GM12875 (cell line): ENCODE measurements around the gene IFNA21.
A peak's percentile ranks its signal among the peaks of the same experiment; 100 is the strongest.
"Not testable (repeated sequence)": the region's sequence is repeated elsewhere in the genome, so short reads cannot be mapped to it uniquely, and the experiment has no call there.

Source experiments
- H3K4me3 ChIP-seq: one replicate; pipeline ENCODE4 v1.5.1; 2011; ENCODE audit warnings: low read depth, low read length, control low read depth
- TF ChIP-seq, protein P1 (sequence below): IDR thresholded peaks from 2 replicates; pipeline ENCODE4 v1.5.1; 2011; ENCODE audit warnings: low read depth, mild to moderate bottlenecking, control low read depth, inconsistent platforms, low read length, moderate library complexity, borderline replicate concordance; ENCODE audit not compliant: insufficient read depth

The IFNA21 gene

GRCh38 chr9:21154018-21154608 lies 12.3 kb downstream of the IFNA21 start:
- TF ChIP-seq, protein P1, sequence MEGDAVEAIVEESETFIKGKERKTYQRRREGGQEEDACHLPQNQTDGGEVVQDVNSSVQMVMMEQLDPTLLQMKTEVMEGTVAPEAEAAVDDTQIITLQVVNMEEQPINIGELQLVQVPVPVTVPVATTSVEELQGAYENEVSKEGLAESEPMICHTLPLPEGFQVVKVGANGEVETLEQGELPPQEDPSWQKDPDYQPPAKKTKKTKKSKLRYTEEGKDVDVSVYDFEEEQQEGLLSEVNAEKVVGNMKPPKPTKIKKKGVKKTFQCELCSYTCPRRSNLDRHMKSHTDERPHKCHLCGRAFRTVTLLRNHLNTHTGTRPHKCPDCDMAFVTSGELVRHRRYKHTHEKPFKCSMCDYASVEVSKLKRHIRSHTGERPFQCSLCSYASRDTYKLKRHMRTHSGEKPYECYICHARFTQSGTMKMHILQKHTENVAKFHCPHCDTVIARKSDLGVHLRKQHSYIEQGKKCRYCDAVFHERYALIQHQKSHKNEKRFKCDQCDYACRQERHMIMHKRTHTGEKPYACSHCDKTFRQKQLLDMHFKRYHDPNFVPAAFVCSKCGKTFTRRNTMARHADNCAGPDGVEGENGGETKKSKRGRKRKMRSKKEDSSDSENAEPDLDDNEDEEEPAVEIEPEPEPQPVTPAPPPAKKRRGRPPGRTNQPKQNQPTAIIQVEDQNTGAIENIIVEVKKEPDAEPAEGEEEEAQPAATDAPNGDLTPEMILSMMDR = 0 out of 2 replicates have a peak, but pooled peaks have one; percentile 21
- H3K4me3 ChIP-seq = no peak overlapping the region

- TF ChIP-seq, protein P1 = no peak
- no peak overlapping the region for H3K4me3 ChIP-seq
These were observed 13.0 kb downstream of the IFNA21 start for GRCh38 chr9:21153336-21154017.

DNA sequence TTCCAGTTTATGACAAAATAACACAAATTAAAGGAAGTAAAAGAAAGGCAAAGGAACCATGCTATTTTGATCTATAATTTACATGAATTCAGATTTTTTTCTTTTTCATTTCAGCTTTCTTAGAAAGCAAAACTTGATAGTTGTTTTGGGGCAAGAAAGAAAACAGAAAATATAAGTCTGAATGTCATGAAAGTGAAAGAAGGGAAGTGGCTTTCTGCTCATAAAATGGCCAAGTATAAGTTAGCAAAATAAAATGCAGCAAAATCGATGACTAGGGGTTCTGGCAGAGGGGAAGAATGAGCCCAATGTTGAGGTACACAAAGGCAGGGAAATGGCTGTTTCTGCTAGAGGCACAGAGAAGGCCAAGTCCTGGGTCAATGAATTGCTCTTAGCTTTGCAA lies 21.9 kb downstream of the IFNA21 start:
- TF ChIP-seq, protein P1 = no peak
- H3K4me3 ChIP-seq = no peak overlapping the region

GRCh38 chr9:21141427-21141882 lies 25.0 kb downstream of the IFNA21 start, which contains the start of gene IFNW1:
TSS of gene IFNW1 (minus strand) at chr9:21141832. CDS start at chr9:21141570, 262 bp downstream.
- no peak within 1 kb of the TSS for H3K4me3 ChIP-seq
- TF ChIP-seq, protein P1 = no peak

- H3K4me3 ChIP-seq = no peak overlapping the region
- TF ChIP-seq, protein P1 = no peak
These were observed 29.4 kb downstream of the IFNA21 start for GRCh38 chr9:21137020-21137419.

DNA sequence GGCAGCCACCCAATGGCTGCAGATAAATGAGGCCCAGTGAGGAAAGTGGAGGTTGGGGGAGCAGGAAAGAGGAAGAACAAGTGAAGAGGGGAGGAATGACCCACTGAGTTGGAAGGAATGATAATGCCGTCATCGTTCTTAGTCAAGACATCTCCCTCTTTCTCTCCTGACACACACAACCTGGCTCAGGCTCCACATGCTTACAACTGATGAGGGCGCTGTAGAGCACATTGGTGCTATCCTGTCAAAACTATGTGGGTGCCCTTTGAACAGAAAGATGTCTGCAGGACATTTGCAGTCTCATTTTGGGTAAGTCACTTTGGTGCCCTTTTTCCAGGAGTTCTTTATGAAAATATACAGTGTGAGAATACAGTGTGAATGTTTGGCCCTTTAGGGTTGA lies 30.7 kb downstream of the IFNA21 start:
- H3K4me3 ChIP-seq = no peak overlapping the region
- TF ChIP-seq, protein P1 = 0 out of 2 replicates have a peak, but pooled peaks have one; percentile 8

DNA sequence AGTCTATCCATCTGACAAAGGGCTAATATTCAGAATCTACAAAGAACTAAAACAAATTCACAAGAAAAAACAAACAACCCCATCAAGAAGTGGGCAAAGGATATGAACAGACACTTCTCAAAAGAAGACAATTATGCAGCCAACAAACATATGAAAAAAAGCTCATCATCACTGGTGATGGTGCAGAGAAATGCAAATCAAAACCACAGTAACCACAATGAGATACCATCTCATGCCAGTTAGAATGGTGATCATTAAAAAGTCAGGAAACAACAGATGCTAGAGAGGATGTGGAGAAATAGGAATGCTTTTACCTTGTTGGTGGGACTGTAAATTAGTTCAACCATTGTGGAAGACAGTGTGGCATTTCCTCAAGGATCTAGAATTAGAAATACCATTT lies 38.3 kb downstream of the IFNA21 start:
- H3K4me3 ChIP-seq = not testable (repeated sequence)
